Measurements from ENCODE around the gene TUBAL3. TPM values are rescaled to one million over a fixed set of nuclear protein-coding genes. Genes with fewer than 3 reads are reported as not detected.
"Not testable (repeated sequence)": the region's sequence is repeated elsewhere in the genome, so short reads cannot be mapped to it uniquely, and the experiment has no call there.

The TUBAL3 gene
- total RNA-seq, 1 experiment from 2014 or later: 0.15 TPM

GRCh38 chr10:5381187-5381586 lies 23.4 kb downstream of the TUBAL3 start:
- H3K36me3 Mint-ChIP-seq: peaks cover 11% of the 10 kb centered on the region
- ChIA-PET CTCF (no interaction called here), POLR2A (no interaction called here)
- TF ChIP-seq ZNF317 (CRISPR knock-in tag; IDR thresholded peaks at IDR 0.05; ENCODE audit: borderline replicate concordance, low read depth): no peak
- no peak for TF ChIP-seq TCF7 (CRISPR knock-in tag; IDR thresholded peaks at IDR 0.05; ENCODE audit: low read depth)
- no peak for TF ChIP-seq ZNF138 (CRISPR knock-in tag; conservative IDR thresholded peaks at IDR 0.05)
- TF ChIP-seq, protein P1, sequence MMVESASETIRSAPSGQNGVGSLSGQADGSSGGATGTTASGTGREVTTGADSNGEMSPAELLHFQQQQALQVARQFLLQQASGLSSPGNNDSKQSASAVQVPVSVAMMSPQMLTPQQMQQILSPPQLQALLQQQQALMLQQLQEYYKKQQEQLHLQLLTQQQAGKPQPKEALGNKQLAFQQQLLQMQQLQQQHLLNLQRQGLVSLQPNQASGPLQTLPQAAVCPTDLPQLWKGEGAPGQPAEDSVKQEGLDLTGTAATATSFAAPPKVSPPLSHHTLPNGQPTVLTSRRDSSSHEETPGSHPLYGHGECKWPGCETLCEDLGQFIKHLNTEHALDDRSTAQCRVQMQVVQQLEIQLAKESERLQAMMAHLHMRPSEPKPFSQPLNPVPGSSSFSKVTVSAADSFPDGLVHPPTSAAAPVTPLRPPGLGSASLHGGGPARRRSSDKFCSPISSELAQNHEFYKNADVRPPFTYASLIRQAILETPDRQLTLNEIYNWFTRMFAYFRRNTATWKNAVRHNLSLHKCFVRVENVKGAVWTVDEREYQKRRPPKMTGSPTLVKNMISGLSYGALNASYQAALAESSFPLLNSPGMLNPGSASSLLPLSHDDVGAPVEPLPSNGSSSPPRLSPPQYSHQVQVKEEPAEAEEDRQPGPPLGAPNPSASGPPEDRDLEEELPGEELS (CRISPR knock-in tag; IDR thresholded peaks at IDR 0.05): no peak
- no peak for TF ChIP-seq ZBTB21 (CRISPR knock-in tag; IDR thresholded peaks at IDR 0.05; ENCODE audit: borderline replicate concordance)
- H3K27ac Mint-ChIP-seq: no peak overlapping the region
- H3K4me1 Mint-ChIP-seq: peaks cover 11% of the 10 kb centered on the region
- H3K9me3 Mint-ChIP-seq: peaks cover 20% of the 10 kb centered on the region
- no peaks in the 10 kb centered on the region for H3K27me3 Mint-ChIP-seq (ENCODE audit: low read depth)
- H3K4me3 Mint-ChIP-seq: no peak overlapping the region
- no peak for ATAC-seq
- DNase-seq (ENCODE audit: low spot score): no peak

- ATAC-seq; H3K36me3 Mint-ChIP-seq; H3K27me3 Mint-ChIP-seq (ENCODE audit: low read depth); H3K4me3 Mint-ChIP-seq; POLR2A ChIA-PET; DNase-seq (ENCODE audit: low spot score); H3K27ac Mint-ChIP-seq; H3K4me1 Mint-ChIP-seq: not testable (repeated sequence)
- peaks cover 15% of the 10 kb centered on the region for H3K9me3 Mint-ChIP-seq
- CTCF ChIA-PET: interaction anchor here (0.9 kb wide), 1 partner anchor 566 kb away, joined by 5 read pairs; no protein-coding TSS in a partner anchor
Observed at GRCh38 chr10:5380395-5380794, 24.2 kb downstream of the TUBAL3 start.

DNA sequence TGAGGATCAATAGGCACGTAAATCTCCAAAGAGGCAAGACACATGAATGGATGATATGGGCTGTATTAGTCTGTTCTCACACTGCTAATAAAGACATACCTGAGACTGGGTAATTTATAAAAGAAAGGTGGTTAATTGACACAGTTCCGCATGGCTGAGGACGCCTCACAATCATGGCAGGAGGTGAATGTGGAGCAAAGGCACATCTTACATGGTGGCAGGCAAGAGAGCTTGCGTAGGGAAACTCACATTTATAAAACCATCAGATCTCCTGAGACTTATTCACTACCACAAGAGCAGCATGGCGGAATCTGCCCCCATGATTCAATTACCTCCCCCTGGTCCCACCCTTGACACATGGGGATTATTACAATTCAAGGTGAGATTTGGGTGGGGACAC lies 25.4 kb downstream of the TUBAL3 start:
- CTCF ChIA-PET; H3K36me3 Mint-ChIP-seq; ATAC-seq; H3K4me3 Mint-ChIP-seq; POLR2A ChIA-PET; DNase-seq (ENCODE audit: low spot score); H3K4me1 Mint-ChIP-seq; H3K27me3 Mint-ChIP-seq (ENCODE audit: low read depth); H3K27ac Mint-ChIP-seq: not testable (repeated sequence)
- peaks cover 14% of the 10 kb centered on the region for H3K9me3 Mint-ChIP-seq

- ChIA-PET POLR2A (no interaction called here), CTCF (interaction anchor here (1.0 to 1.2 kb wide), 2 partner anchors 527 to 561 kb away, joined by 4 read pairs; no protein-coding TSS in a partner anchor)
- H3K4me3 Mint-ChIP-seq: no peak overlapping the region
- H3K9me3 Mint-ChIP-seq: peaks cover 26% of the 10 kb centered on the region
- H3K36me3 Mint-ChIP-seq: peaks cover 7% of the 10 kb centered on the region
- no peaks in the 10 kb centered on the region for H3K27me3 Mint-ChIP-seq (ENCODE audit: low read depth)
- H3K4me1 Mint-ChIP-seq: peaks cover 4% of the 10 kb centered on the region; the same call in 1 of the 2 replicates
- H3K27ac Mint-ChIP-seq: no peak overlapping the region
- ATAC-seq (no peak), DNase-seq (ENCODE audit: low spot score) (no peak)
- TF ChIP-seq JUN (CRISPR knock-in tag; IDR thresholded peaks at IDR 0.05): no peak
- no peak for TF ChIP-seq ZNF423 (CRISPR knock-in tag; IDR thresholded peaks at IDR 0.05)
- TF ChIP-seq ZNF263 (CRISPR knock-in tag; IDR thresholded peaks at IDR 0.05; ENCODE audit: low read depth): no peak
- TF ChIP-seq FOXK1 (CRISPR knock-in tag; IDR thresholded peaks at IDR 0.05): no peak
- TF ChIP-seq NR1H2 (CRISPR knock-in tag; IDR thresholded peaks at IDR 0.05): no peak
- TF ChIP-seq, protein P2, sequence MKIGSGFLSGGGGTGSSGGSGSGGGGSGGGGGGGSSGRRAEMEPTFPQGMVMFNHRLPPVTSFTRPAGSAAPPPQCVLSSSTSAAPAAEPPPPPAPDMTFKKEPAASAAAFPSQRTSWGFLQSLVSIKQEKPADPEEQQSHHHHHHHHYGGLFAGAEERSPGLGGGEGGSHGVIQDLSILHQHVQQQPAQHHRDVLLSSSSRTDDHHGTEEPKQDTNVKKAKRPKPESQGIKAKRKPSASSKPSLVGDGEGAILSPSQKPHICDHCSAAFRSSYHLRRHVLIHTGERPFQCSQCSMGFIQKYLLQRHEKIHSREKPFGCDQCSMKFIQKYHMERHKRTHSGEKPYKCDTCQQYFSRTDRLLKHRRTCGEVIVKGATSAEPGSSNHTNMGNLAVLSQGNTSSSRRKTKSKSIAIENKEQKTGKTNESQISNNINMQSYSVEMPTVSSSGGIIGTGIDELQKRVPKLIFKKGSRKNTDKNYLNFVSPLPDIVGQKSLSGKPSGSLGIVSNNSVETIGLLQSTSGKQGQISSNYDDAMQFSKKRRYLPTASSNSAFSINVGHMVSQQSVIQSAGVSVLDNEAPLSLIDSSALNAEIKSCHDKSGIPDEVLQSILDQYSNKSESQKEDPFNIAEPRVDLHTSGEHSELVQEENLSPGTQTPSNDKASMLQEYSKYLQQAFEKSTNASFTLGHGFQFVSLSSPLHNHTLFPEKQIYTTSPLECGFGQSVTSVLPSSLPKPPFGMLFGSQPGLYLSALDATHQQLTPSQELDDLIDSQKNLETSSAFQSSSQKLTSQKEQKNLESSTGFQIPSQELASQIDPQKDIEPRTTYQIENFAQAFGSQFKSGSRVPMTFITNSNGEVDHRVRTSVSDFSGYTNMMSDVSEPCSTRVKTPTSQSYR (CRISPR knock-in tag; IDR thresholded peaks at IDR 0.05): no peak
- TF ChIP-seq ZNF671 (CRISPR knock-in tag; IDR thresholded peaks at IDR 0.05): no peak
- TF ChIP-seq ZNF512 (CRISPR knock-in tag; IDR thresholded peaks at IDR 0.05; ENCODE audit: borderline replicate concordance): no peak
- no peak for TF ChIP-seq CDX4 (CRISPR knock-in tag; IDR thresholded peaks at IDR 0.05; ENCODE audit: borderline replicate concordance)
- no peak for TF ChIP-seq ZNF317 (CRISPR knock-in tag; IDR thresholded peaks at IDR 0.05; ENCODE audit: borderline replicate concordance, low read depth)
- no peak for TF ChIP-seq AR (CRISPR knock-in tag; IDR thresholded peaks at IDR 0.05)
- TF ChIP-seq, protein P3, sequence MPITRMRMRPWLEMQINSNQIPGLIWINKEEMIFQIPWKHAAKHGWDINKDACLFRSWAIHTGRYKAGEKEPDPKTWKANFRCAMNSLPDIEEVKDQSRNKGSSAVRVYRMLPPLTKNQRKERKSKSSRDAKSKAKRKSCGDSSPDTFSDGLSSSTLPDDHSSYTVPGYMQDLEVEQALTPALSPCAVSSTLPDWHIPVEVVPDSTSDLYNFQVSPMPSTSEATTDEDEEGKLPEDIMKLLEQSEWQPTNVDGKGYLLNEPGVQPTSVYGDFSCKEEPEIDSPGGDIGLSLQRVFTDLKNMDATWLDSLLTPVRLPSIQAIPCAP (CRISPR knock-in tag; IDR thresholded peaks at IDR 0.05): no peak
Observed at GRCh38 chr10:5376450-5376849, 28.2 kb downstream of the TUBAL3 start.

All from WTC11 (cell line).